K562 (cell line): Measurements from ENCODE around the gene C2CD5. TPM values are rescaled to one million over a fixed set of nuclear protein-coding genes. Genes with fewer than 3 reads are reported as not detected.

Experiments used
- ATAC-seq: fragments of 200-7000 bp; cut with Tn5 transposase; 3 replicates; pipeline ENCODE4 v1.9.1; 2020; ENCODE audit warnings: moderate library complexity
- BruUV-seq: library from RNA; stranded (reverse); fragments of 400-500 nt; replicated peaks from 2 replicates; lab custom pipeline; 2021; lab: Mats Ljungman, UMichigan
- CTCF ChIA-PET: fragments of 300-600 bp; formaldehyde crosslinking; extraction: SDS; loops from one replicate; lab custom pipeline; 2021; ENCODE audit warnings: low intra/inter-chr PET ratio; lab: Yijun Ruan, JAX
- POLR2A ChIA-PET: fragments of 300-600, 350-650 bp; sonication (Branson Sonifier 250); formaldehyde crosslinking; extraction: SDS; loops from one replicate; lab custom pipeline; 2021; ENCODE audit warnings: antibody characterized with exemption, inconsistent platforms; lab: Yijun Ruan, JAX
- DNase-seq, 4 experiments: peaks; one replicate each; pipeline versions ENCODE4 v3.0.0 to v3.0.0-alpha.2; 2011 to 2018; ENCODE audit warnings: low spot score in 3 of 4, mixed read lengths in 3 of 4; ENCODE audit errors: extremely low read depth in 1 of 4
- FAIRE-seq: peaks from 2 replicates; lab custom pipeline; 2011; peaks lifted over from hg19 to GRCh38; lab: Jason Lieb, UNC
- H2AFZ ChIP-seq: 2 replicates; pipeline ENCODE4 v1.6.0; 2011; ENCODE audit warnings: low read depth, low read length, control low read depth, inconsistent platforms
- H3K27ac ChIP-seq: fragments of 200-600 bp; 3 replicates; pipeline ENCODE4 v1.8.0; 2011; ENCODE audit warnings: low read depth, mild to moderate bottlenecking, control low read depth, inconsistent platforms, low read length, moderate library complexity, mixed read lengths; ENCODE audit errors: extremely low read depth
- H3K27me3 ChIP-seq, 2 experiments: fragments of 300-600 bp in 1 of 2; 2 replicates in 1 of 2; 3 replicates in 1 of 2; pipeline versions ENCODE4 v1.6.0 to v1.8.0; 2011; ENCODE audit warnings: inconsistent platforms in 2 of 2, low read length in 2 of 2, mild to moderate bottlenecking in 1 of 2, mixed read lengths in 1 of 2, moderate library complexity in 1 of 2; ENCODE audit not compliant: control insufficient read depth in 2 of 2, insufficient read depth in 2 of 2
- H3K36me3 ChIP-seq: fragments of 300-600 bp; 3 replicates; pipeline ENCODE4 v1.8.0; 2011; ENCODE audit warnings: mild to moderate bottlenecking, low read length, inconsistent platforms; ENCODE audit not compliant: control insufficient read depth, insufficient read depth
- H3K4me1 ChIP-seq, 2 experiments: fragments of 200-600 bp in 1 of 2; replicated peaks in 1 of 2; 2 replicates in 1 of 2; 3 replicates in 1 of 2; pipeline versions ENCODE4 v1.5.1 to v1.8.0; 2011; ENCODE audit warnings: inconsistent platforms in 2 of 2, low read length in 2 of 2, mild to moderate bottlenecking in 1 of 2, mixed read lengths in 1 of 2, moderate library complexity in 1 of 2; ENCODE audit not compliant: control insufficient read depth in 2 of 2, insufficient read depth in 2 of 2
- H3K4me2 ChIP-seq: 2 replicates; pipeline ENCODE4 v1.6.1; 2011; ENCODE audit warnings: low read length, control low read depth, inconsistent platforms, mixed read lengths; ENCODE audit not compliant: insufficient read depth
- H3K4me3 ChIP-seq: fragments of 200-600 bp; sonication (generic), shearing (Covaris generic); 2 replicates; pipeline ENCODE4 v1.5.1; 2016; ENCODE audit warnings: control low read depth, inconsistent platforms
- H3K79me2 ChIP-seq: fragments of 200-600 bp; 3 replicates; pipeline ENCODE4 v1.8.0; 2011; ENCODE audit warnings: low read length, inconsistent platforms; ENCODE audit not compliant: control insufficient read depth, insufficient read depth
- H3K9ac ChIP-seq, 2 experiments: 2 replicates each; pipeline versions ENCODE4 v1.6.0 to v1.6.1; 2011; ENCODE audit warnings: low read depth in 2 of 2, low read length in 2 of 2, control low read depth in 1 of 2, inconsistent platforms in 1 of 2, mild to moderate bottlenecking in 1 of 2, mixed read lengths in 1 of 2; ENCODE audit not compliant: insufficient read depth in 1 of 2
- H3K9me1 ChIP-seq: one replicate; pipeline ENCODE4 v1.6.0; 2011; ENCODE audit warnings: inconsistent platforms, mild to moderate bottlenecking, low read length, moderate library complexity; ENCODE audit not compliant: control insufficient read depth, insufficient read depth
- H3K9me3 ChIP-seq: replicated peaks from 2 replicates; pipeline ENCODE4 v1.5.1; 2011; ENCODE audit warnings: low read depth, low read length, inconsistent platforms; ENCODE audit not compliant: control insufficient read depth, insufficient read depth
- H4K20me1 ChIP-seq: replicated peaks from 2 replicates; pipeline ENCODE4 v1.6.1; 2011; ENCODE audit warnings: low read length, inconsistent platforms, mixed read lengths; ENCODE audit not compliant: control insufficient read depth, insufficient read depth
- MTA2 ChIP-seq: fragments of 450-650 bp; IDR thresholded peaks from 2 replicates; pipeline ENCODE4 v1.6.1; 2016; ENCODE audit warnings: low read depth
- WGBS: fragments of 100-300 bp; shearing (Covaris generic); methylation state at CpG from one replicate; pipeline ENCODE4 v1.1.6; 2016; ENCODE audit warnings: low coverage, mixed read lengths; ENCODE audit not compliant: insufficient coverage; ENCODE audit errors: missing lambda C conversion rate; 5-methylcytosine and 5-hydroxymethylcytosine counted together
- in situ Hi-C: fragments of 300-500 bp; cut with MboI; formaldehyde crosslinking; loops from 4 replicates; pipeline ENCODE4 v1.15.0; 2018; ENCODE audit warnings: inconsistent platforms, mixed read lengths
- intact Hi-C: fragments of 100-400 bp; cut with micrococcal nuclease; formaldehyde crosslinking; loops from 2 replicates; pipeline ENCODE4 v1.14.2; 2022
- polyA plus RNA-seq, 8 experiments: library from polyadenylated mRNA; depleted of rRNA in 4 of 8; stranded (reverse) in 5 of 8; unstranded in 3 of 8; fragments of >200 nt; fragmentation: Nextera tagmentation in 2 of 8; fragmentation: Illumina TruSeq in 1 of 8; extraction: Ambion mirVana in 2 of 8; extraction: Trizol in 1 of 8; gene quantifications; 2 replicates each; pipeline versions ENCODE4 v1.2.1 to v1.2.3, GENCODE V29; 2011 to 2014; ENCODE audit warnings: inconsistent platforms in 1 of 8, missing spikeins in 1 of 8
- total RNA-seq, 7 experiments: library from RNA; depleted of rRNA in 6 of 7; stranded (reverse); fragments of >200 nt in 6 of 7; fragmentation: Illumina TruSeq in 2 of 7; extraction: Trizol in 2 of 7; gene quantifications; 2 replicates each; pipeline versions ENCODE4 v1.2.1 to v1.2.3, GENCODE V29; 2011 to 2021; ENCODE audit warnings: low replicate concordance in 1 of 7
- TF ChIP-seq, protein P1 (sequence below): fragments of 250-450 bp; sonication (Bioruptor Pico); IDR thresholded peaks from 2 replicates; pipeline ENCODE4 v1.8.0; 2022; ENCODE audit warnings: moderate library complexity, mild to moderate bottlenecking, inconsistent platforms
- TF ChIP-seq, protein P2 (sequence below): fragments of 250-450 bp; sonication (Bioruptor Pico); IDR thresholded peaks from 2 replicates; pipeline ENCODE4 v1.9.0; 2021; ENCODE audit warnings: mild to moderate bottlenecking, inconsistent platforms

C2CD5 gene
- total and polyA plus RNA-seq, 9 of the 15 experiments (the other 6 are each of a cell fraction or from before 2014, with no cell fraction given): 5.1 to 24.1 (median 14.3) TPM

DNA sequence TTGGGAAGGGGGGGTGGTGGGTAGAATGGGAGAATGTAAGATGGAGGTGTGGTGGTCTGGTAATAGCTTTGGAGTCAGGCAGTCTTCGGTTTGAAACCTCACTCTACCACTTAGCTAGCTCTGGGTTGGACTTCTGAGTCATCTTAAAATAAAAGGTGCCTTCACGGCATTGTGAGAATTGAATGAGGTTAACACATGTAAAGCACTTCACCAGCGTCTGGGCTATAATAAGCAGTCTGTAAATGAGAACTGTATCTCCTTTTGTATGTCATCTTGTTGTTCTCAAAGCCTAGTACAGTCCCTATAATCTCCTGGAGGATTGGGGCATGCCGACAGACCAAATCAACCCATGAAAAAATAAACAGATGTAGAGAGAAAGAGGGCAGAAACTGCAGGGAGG, 11.2 kb downstream of the C2CD5 start:
- POLR2A ChIA-PET: no interaction called here
- Histone ChIP-seq H3K36me3 (peaks cover 31% of the 10 kb centered on the region), H3K4me3 (no peak overlapping the region), H3K27me3 (no peaks in the 10 kb centered on the region), H3K79me2 (no peaks in the 10 kb centered on the region; the same call in 2 of the 3 replicates), H2AFZ (no peak overlapping the region), H3K4me2 (no peak overlapping the region), H3K9ac (no peak overlapping the region), H3K27ac (no peak overlapping the region), H3K9me3 (no peaks in the 10 kb centered on the region), H3K9me1 (no peaks in the 10 kb centered on the region), H4K20me1 (no peaks in the 10 kb centered on the region), H3K4me1 (no peaks in the 10 kb centered on the region)
- TF ChIP-seq, protein P1, sequence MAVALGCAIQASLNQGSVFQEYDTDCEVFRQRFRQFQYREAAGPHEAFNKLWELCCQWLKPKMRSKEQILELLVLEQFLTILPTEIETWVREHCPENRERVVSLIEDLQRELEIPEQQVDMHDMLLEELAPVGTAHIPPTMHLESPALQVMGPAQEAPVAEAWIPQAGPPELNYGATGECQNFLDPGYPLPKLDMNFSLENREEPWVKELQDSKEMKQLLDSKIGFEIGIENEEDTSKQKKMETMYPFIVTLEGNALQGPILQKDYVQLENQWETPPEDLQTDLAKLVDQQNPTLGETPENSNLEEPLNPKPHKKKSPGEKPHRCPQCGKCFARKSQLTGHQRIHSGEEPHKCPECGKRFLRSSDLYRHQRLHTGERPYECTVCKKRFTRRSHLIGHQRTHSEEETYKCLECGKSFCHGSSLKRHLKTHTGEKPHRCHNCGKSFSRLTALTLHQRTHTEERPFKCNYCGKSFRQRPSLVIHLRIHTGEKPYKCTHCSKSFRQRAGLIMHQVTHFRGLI (CRISPR knock-in tag): no peak
- no peak for TF ChIP-seq MTA2
- TF ChIP-seq, protein P2, sequence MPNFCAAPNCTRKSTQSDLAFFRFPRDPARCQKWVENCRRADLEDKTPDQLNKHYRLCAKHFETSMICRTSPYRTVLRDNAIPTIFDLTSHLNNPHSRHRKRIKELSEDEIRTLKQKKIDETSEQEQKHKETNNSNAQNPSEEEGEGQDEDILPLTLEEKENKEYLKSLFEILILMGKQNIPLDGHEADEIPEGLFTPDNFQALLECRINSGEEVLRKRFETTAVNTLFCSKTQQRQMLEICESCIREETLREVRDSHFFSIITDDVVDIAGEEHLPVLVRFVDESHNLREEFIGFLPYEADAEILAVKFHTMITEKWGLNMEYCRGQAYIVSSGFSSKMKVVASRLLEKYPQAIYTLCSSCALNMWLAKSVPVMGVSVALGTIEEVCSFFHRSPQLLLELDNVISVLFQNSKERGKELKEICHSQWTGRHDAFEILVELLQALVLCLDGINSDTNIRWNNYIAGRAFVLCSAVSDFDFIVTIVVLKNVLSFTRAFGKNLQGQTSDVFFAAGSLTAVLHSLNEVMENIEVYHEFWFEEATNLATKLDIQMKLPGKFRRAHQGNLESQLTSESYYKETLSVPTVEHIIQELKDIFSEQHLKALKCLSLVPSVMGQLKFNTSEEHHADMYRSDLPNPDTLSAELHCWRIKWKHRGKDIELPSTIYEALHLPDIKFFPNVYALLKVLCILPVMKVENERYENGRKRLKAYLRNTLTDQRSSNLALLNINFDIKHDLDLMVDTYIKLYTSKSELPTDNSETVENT: no peak
- in situ Hi-C loops (no loop called here), intact Hi-C loops (no loop called here)
- no peak for DNase-seq
- WGBS: 82% methylated on average over 4 of the region's 4 CpGs
- CTCF ChIA-PET: no interaction called here
- no peak for ATAC-seq
- BruUV-seq: no TSS peak
- FAIRE-seq: no peak
